Breast epithelium (tissue), 3 donors: ENCODE results near the gene INSYN2A.

Experiments used
- POLR2A ChIP-seq: fragments of 450-650 bp; IDR thresholded peaks from one replicate; pipeline ENCODE4 v1.6.1; 2016; ENCODE audit warnings: antibody characterized with exemption, mild to moderate bottlenecking, moderate library complexity
- POLR2AphosphoS5 ChIP-seq, 3 donors: sonication (generic); formaldehyde crosslinking; IDR thresholded peaks; one replicate each; pipeline ENCODE4 v1.6.1; 2017; ENCODE audit warnings: antibody characterized with exemption in 3 of 3
- TF ChIP-seq, protein P1 (sequence below), 3 donors: fragments of 450-650 bp; IDR thresholded peaks; one replicate each; pipeline ENCODE4 v1.5.1; 2016 to 2017; ENCODE audit warnings: antibody characterized with exemption in 3 of 3, mild to moderate bottlenecking in 3 of 3, moderate library complexity in 3 of 3

DNA sequence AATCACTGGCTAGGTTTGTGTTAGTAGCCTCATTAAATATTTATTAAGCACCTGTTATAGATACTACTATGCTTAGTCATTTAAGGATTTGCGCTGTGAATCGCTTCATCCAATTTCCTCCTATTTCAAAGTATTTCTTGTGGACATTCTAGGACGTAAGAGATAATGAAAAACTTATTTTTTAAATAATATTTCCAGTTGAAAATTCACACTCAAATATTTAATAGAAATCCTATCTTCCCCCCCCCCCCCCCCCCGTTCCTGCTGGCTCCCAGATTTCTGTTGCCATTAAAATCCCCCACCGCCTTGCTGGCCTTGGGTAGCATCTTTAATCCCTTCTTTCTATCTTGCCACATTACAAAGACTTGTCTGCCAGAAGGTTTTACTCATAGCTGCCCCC, 6.0 kb downstream of the INSYN2A start:
- TF ChIP-seq, protein P1, sequence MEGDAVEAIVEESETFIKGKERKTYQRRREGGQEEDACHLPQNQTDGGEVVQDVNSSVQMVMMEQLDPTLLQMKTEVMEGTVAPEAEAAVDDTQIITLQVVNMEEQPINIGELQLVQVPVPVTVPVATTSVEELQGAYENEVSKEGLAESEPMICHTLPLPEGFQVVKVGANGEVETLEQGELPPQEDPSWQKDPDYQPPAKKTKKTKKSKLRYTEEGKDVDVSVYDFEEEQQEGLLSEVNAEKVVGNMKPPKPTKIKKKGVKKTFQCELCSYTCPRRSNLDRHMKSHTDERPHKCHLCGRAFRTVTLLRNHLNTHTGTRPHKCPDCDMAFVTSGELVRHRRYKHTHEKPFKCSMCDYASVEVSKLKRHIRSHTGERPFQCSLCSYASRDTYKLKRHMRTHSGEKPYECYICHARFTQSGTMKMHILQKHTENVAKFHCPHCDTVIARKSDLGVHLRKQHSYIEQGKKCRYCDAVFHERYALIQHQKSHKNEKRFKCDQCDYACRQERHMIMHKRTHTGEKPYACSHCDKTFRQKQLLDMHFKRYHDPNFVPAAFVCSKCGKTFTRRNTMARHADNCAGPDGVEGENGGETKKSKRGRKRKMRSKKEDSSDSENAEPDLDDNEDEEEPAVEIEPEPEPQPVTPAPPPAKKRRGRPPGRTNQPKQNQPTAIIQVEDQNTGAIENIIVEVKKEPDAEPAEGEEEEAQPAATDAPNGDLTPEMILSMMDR (IDR thresholded peaks at IDR 0.05), result no peak
- TF ChIP-seq POLR2A (no peak), POLR2AphosphoS5 (IDR thresholded peaks at IDR 0.05) (no peak)
